Neural crest cell (in vitro differentiated cells): ENCODE measurements around the gene EFHD1. TPM values are rescaled to one million over a fixed set of nuclear protein-coding genes. Genes with fewer than 3 reads are reported as not detected.

Experiments used
- DNase-seq: peaks from one replicate; pipeline ENCODE4 v3.0.0; 2021; ENCODE audit warnings: low read depth, mixed read lengths, low spot score
- H3K27ac Mint-ChIP-seq: one replicate; pipeline ENCODE4 v1.8.0; 2021; ENCODE audit warnings: mild to moderate bottlenecking, mixed read lengths; ENCODE audit not compliant: unreplicated experiment
- H3K27me3 Mint-ChIP-seq: 2 replicates; pipeline ENCODE4 v1.8.0; 2021; ENCODE audit warnings: low read depth, mild to moderate bottlenecking, mixed read lengths
- H3K36me3 Mint-ChIP-seq: 2 replicates; pipeline ENCODE4 v1.8.0; 2021; ENCODE audit warnings: low read depth, mild to moderate bottlenecking, mixed read lengths
- H3K4me1 Mint-ChIP-seq: 2 replicates; pipeline ENCODE4 v1.8.0; 2021; ENCODE audit warnings: mixed read lengths
- H3K4me3 Mint-ChIP-seq: one replicate; pipeline ENCODE4 v1.8.0; 2021; ENCODE audit warnings: mild to moderate bottlenecking, mixed read lengths
- H3K9me3 Mint-ChIP-seq: 2 replicates; pipeline ENCODE4 v1.8.0; 2021; ENCODE audit warnings: mixed read lengths
- long read RNA-seq: library from polyadenylated mRNA; unstranded; transcript quantifications from one replicate; pipeline ENCODE4 v2.0.0, GENCODE V29; 2020
- total RNA-seq: library from RNA; stranded (reverse); gene quantifications from 2 replicates; pipeline ENCODE4 v1.2.1, GENCODE V29; 2021
- TF ChIP-seq, protein P1 (sequence below): fragments of 200-600 bp; sonication (generic); conservative IDR thresholded peaks from 2 replicates; pipeline ENCODE4 v1.5.0; 2021; ENCODE audit warnings: antibody characterized with exemption, mild to moderate bottlenecking

The EFHD1 gene, protein sequence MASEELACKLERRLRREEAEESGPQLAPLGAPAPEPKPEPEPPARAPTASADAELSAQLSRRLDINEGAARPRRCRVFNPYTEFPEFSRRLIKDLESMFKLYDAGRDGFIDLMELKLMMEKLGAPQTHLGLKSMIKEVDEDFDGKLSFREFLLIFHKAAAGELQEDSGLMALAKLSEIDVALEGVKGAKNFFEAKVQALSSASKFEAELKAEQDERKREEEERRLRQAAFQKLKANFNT
- 4.1 and 4.7 TPM in 2 replicates for total RNA-seq
- long read RNA-seq: 0 reads

GRCh38 chr2:232633413-232634205 lies at the start of gene EFHD1:
Gene EFHD1 (plus strand): TSS chr2:232633604. CDS start chr2:232633705, 101 bp downstream.
- Mint-ChIP-seq H3K9me3 (no peaks in the 10 kb centered on the region), H3K27ac (no peak within 1 kb of the TSS), H3K36me3 (no peaks in the 10 kb centered on the region), H3K27me3 (peaks cover 63% of the 10 kb centered on the region), H3K4me1 (peaks cover 11% of the 10 kb centered on the region), H3K4me3 (peak within 1 kb of the TSS; percentile 84)
- DNase-seq: peak; percentile 70
- TF ChIP-seq, protein P1, sequence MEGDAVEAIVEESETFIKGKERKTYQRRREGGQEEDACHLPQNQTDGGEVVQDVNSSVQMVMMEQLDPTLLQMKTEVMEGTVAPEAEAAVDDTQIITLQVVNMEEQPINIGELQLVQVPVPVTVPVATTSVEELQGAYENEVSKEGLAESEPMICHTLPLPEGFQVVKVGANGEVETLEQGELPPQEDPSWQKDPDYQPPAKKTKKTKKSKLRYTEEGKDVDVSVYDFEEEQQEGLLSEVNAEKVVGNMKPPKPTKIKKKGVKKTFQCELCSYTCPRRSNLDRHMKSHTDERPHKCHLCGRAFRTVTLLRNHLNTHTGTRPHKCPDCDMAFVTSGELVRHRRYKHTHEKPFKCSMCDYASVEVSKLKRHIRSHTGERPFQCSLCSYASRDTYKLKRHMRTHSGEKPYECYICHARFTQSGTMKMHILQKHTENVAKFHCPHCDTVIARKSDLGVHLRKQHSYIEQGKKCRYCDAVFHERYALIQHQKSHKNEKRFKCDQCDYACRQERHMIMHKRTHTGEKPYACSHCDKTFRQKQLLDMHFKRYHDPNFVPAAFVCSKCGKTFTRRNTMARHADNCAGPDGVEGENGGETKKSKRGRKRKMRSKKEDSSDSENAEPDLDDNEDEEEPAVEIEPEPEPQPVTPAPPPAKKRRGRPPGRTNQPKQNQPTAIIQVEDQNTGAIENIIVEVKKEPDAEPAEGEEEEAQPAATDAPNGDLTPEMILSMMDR: no peak

GRCh38 chr2:232584238-232584637 lies 49.2 kb upstream of the EFHD1 start:
- Mint-ChIP-seq H3K4me3 (no peak overlapping the region), H3K27ac (no peak overlapping the region), H3K27me3 (no peaks in the 10 kb centered on the region), H3K9me3 (no peaks in the 10 kb centered on the region), H3K4me1 (no peaks in the 10 kb centered on the region), H3K36me3 (peaks cover 19% of the 10 kb centered on the region)
- no peak for DNase-seq
- TF ChIP-seq, protein P1: no peak

- no peak for DNase-seq
- H3K36me3 Mint-ChIP-seq: peaks cover 19% of the 10 kb centered on the region
- no peak overlapping the region for H3K4me3 Mint-ChIP-seq
- H3K9me3 Mint-ChIP-seq: no peaks in the 10 kb centered on the region
- TF ChIP-seq, protein P1: no peak
- H3K27me3 Mint-ChIP-seq: no peaks in the 10 kb centered on the region
- no peak overlapping the region for H3K27ac Mint-ChIP-seq
- H3K4me1 Mint-ChIP-seq: no peaks in the 10 kb centered on the region
Measured at GRCh38 chr2:232586943-232587505, 46.4 kb upstream of the EFHD1 start.

DNA sequence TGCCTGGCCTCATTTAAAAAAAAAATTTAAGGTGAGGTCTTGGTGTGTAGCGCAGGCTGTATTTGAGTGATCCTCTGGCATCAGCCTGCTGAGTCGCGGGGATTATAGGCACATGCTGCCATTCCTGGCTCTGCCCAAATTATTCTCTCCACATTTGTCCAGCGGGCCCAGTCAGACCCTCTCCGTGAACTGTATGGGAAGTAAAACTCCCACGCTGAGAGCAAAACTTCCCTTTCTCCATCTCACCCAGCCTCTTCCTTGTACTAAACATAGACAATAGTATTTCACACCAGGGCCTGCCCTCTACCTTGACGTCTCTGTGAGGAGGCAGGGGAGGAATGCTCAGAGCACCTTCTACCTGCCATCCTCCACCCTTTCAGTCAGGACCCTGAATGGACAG lies 45.9 kb upstream of the EFHD1 start:
- peaks cover 19% of the 10 kb centered on the region for H3K36me3 Mint-ChIP-seq
- H3K4me1 Mint-ChIP-seq: no peaks in the 10 kb centered on the region
- no peak overlapping the region for H3K4me3 Mint-ChIP-seq
- DNase-seq: no peak
- TF ChIP-seq, protein P1: no peak
- H3K27ac Mint-ChIP-seq: peak overlapping the region; percentile 1
- no peaks in the 10 kb centered on the region for H3K27me3 Mint-ChIP-seq
- H3K9me3 Mint-ChIP-seq: no peaks in the 10 kb centered on the region

- TF ChIP-seq, protein P1: no peak
- H3K36me3 Mint-ChIP-seq: peaks cover 17% of the 10 kb centered on the region
- H3K4me1 Mint-ChIP-seq: no peaks in the 10 kb centered on the region
- no peaks in the 10 kb centered on the region for H3K27me3 Mint-ChIP-seq
- DNase-seq: no peak
- H3K4me3 Mint-ChIP-seq: no peak overlapping the region
- H3K9me3 Mint-ChIP-seq: no peaks in the 10 kb centered on the region
- H3K27ac Mint-ChIP-seq: no peak overlapping the region
Measured at GRCh38 chr2:232588031-232588430, 45.4 kb upstream of the EFHD1 start.
